Pancreas (tissue), 10 donors: ENCODE results near the gene SLC7A10. TPM values are rescaled to one million over a fixed set of nuclear protein-coding genes. Genes with fewer than 3 reads are reported as not detected.

Experiments
- ATAC-seq, 4 donors: fragments of 200-7000 bp; cut with Tn5 transposase; one replicate each; pipeline versions ENCODE4 v1.8.0 to v1.9.1; 2020; ENCODE audit warnings: mild to moderate bottlenecking in 4 of 4, moderate library complexity in 4 of 4
- DNase-seq, 6 donors: peaks; one replicate each; pipeline ENCODE4 v3.0.0-alpha.2; 2020
- FAIRE-seq: peaks from 2 replicates; lab custom pipeline; 2012; peaks lifted over from hg19 to GRCh38; lab: Jason Lieb, UNC
- H3K27ac ChIP-seq, 4 donors: fragments of 200-600 bp; sonication (generic); 1 replicate in 3 of 4; 2 replicates in 1 of 4; pipeline versions ENCODE4 v1.5.0 to v1.8.0; 2020
- H3K27me3 ChIP-seq, 4 donors: fragments of 200-600 bp; one replicate each; pipeline ENCODE4 v1.8.0; 2021
- H3K36me3 ChIP-seq, 3 donors: fragments of 200-600 bp; sonication (generic) in 1 of 3; one replicate each; pipeline versions ENCODE4 v1.5.0 to v1.8.0; 2020 to 2021
- H3K4me1 ChIP-seq, 3 donors: fragments of 200-600 bp; one replicate each; pipeline ENCODE4 v1.8.0; 2021
- H3K4me3 ChIP-seq, 4 donors: fragments of 200-600 bp; sonication (generic) in 2 of 4; one replicate each; pipeline versions ENCODE4 v1.5.0 to v1.8.0; 2020 to 2021
- H3K9me3 ChIP-seq, 4 donors: fragments of 200-600 bp; one replicate each; pipeline ENCODE4 v1.8.0; 2021
- CTCF ChIP-seq, 4 donors: fragments of 200-600 bp; sonication (generic) in 3 of 4; IDR thresholded peaks; one replicate each; pipeline versions ENCODE4 v1.5.0 to v1.8.0; 2021; ENCODE audit warnings: antibody characterized with exemption in 4 of 4
- WGBS, 2 donors: extraction: QIAGEN DNeasy Blood & Tissue Kit; methylation state at CpG; one replicate each; pipeline ENCODE4 v1.1.7; 2013; 5-methylcytosine and 5-hydroxymethylcytosine counted together
- intact Hi-C, 3 donors: fragments of 100-400 bp; cut with DNase I; formaldehyde crosslinking; loops; one replicate each; pipeline versions ENCODE4 v1.11.1 to v1.14.2; 2022
- polyA plus RNA-seq, 2 donors: library from polyadenylated mRNA; stranded (reverse); fragments of 200-250 nt; gene quantifications; one replicate each; pipeline ENCODE4 v1.2.3, GENCODE V29; 2013
- total RNA-seq, 6 donors: library from RNA; stranded (reverse); fragmentation: NEBNext Ultra II Directional in 4 of 6; extraction: Animal tissue kit (Norgen Biotek cat#: 25700) in 4 of 6; gene quantifications; one replicate each; pipeline versions ENCODE4 v1.2.1 to v1.2.4, GENCODE V29; 2021 to 2023
- donor health status: healthy with polysubstance abuse.
- donor health status: DM: no; HTN: no; CAD: no; lungs with moderate emphysema.
- donor health status: DM: no; HTN: no; CAD: no.
- donor health status: control.
- donor health status: control.
- donor health status: Bipolar disorder and iron deficiency.
- donor health status: DM: yes; HTN: yes; CAD: no.
- donor health status: DM: no; HTN: no; CAD: no.
- donor health status: DM: no; HTN: no; CAD: no.
- donor health status: DM: yes; HTN: yes; CAD: no.

Gene SLC7A10
- total and polyA plus RNA-seq, 8 donors: 0.28 to 1.3 (median 0.38) TPM; not detected in 5

GRCh38 chr19:33229962-33230361 lies 4.3 kb upstream of the SLC7A10 start:
- TF ChIP-seq CTCF (IDR thresholded peaks at IDR 0.05): no peak
- Histone ChIP-seq H3K27ac (no peak overlapping the region), H3K36me3 (no peaks in the 10 kb centered on the region), H3K4me3 (no peak overlapping the region), H3K4me1 (no peaks in the 10 kb centered on the region), H3K27me3 (peaks cover 0 to 16% (median 6%) of the 10 kb centered on the region in 4 donors), H3K9me3 (no peaks in the 10 kb centered on the region)
- FAIRE-seq: no peak
- intact Hi-C loops: no loop called here
- 59 to 62% methylated on average over 5 of the region's 5 CpGs for WGBS, 2 donors
- ATAC-seq: no peak
- no peak for DNase-seq

- WGBS, 2 donors: 74 to 92% methylated on average over 1 of the region's 1 CpG
- TF ChIP-seq CTCF (IDR thresholded peaks at IDR 0.05): no peak
- intact Hi-C loops: no loop called here
- H3K27me3 ChIP-seq: peaks cover 0 to 16% (median 6%) of the 10 kb centered on the region in 4 donors
- no peaks in the 10 kb centered on the region for H3K9me3 ChIP-seq
- no peaks in the 10 kb centered on the region for H3K36me3 ChIP-seq
- FAIRE-seq (no peak), ATAC-seq (no peak), DNase-seq (no peak)
- H3K27ac ChIP-seq: no peak overlapping the region
- no peak overlapping the region for H3K4me3 ChIP-seq
- no peaks in the 10 kb centered on the region for H3K4me1 ChIP-seq
Measured at GRCh38 chr19:33227870-33228599, 2.4 kb upstream of the SLC7A10 start.

GRCh38 chr19:33227242-33227650 lies 1.6 kb upstream of the SLC7A10 start:
- no peaks in the 10 kb centered on the region for H3K9me3 ChIP-seq
- ATAC-seq (peak in 1 of 4 donors; percentile 16), DNase-seq (peak in 2 of 6 donors; percentile 26 to 61), FAIRE-seq (no peak)
- 29 to 32% methylated on average over 18 of the region's 18 CpGs for WGBS, 2 donors
- H3K27ac ChIP-seq: no peak overlapping the region
- no peak for TF ChIP-seq CTCF (IDR thresholded peaks at IDR 0.05)
- no peaks in the 10 kb centered on the region for H3K36me3 ChIP-seq
- peak overlapping the region in 1 of 4 donors; percentile 33 for H3K4me3 ChIP-seq
- no peaks in the 10 kb centered on the region for H3K4me1 ChIP-seq
- H3K27me3 ChIP-seq: peaks cover 0 to 16% (median 6%) of the 10 kb centered on the region in 4 donors
- intact Hi-C loops: no loop called here

- peaks cover 0 to 16% (median 6%) of the 10 kb centered on the region in 4 donors for H3K27me3 ChIP-seq
- peak in 2 of 6 donors; percentile 31 to 55 for DNase-seq
Measured at GRCh38 chr19:33226550-33227241, 1.0 kb upstream of the SLC7A10 start.

More at GRCh38 chr19:33226550-33227241, 1.0 kb upstream of the SLC7A10 start:
- no peak overlapping the region for H3K27ac ChIP-seq
- H3K9me3 ChIP-seq: no peaks in the 10 kb centered on the region
- FAIRE-seq (no peak), ATAC-seq (peak in 3 of 4 donors; percentile 32 to 68 (median 48))
- peak overlapping the region in 1 of 4 donors; percentile 33 for H3K4me3 ChIP-seq
- intact Hi-C loops: no loop called here
- H3K36me3 ChIP-seq: no peaks in the 10 kb centered on the region
- TF ChIP-seq CTCF (IDR thresholded peaks at IDR 0.05): no peak
- no peaks in the 10 kb centered on the region for H3K4me1 ChIP-seq
- 5 to 6% methylated on average over 50 to 66 of the region's 66 CpGs for WGBS, 2 donors
